HepG2 (cell line): ENCODE results near the gene ZCCHC3. TPM values are rescaled to one million over a fixed set of nuclear protein-coding genes. Genes with fewer than 3 reads are reported as not detected.

Experiments
- AFF4 ChIP-seq: sonication (generic); formaldehyde crosslinking; IDR thresholded peaks from 2 replicates; pipeline ENCODE4 v1.4.0; 2020; ENCODE audit warnings: missing genetic modification reagents
- ARHGAP35 ChIP-seq: sonication (generic); formaldehyde crosslinking; IDR thresholded peaks from 2 replicates; pipeline ENCODE4 v1.9.0; 2022; ENCODE audit warnings: mild to moderate bottlenecking, inconsistent platforms, moderate library complexity, missing genetic modification reagents, borderline replicate concordance
- CHD4 ChIP-seq: fragments of 200-600 bp; sonication (generic); IDR thresholded peaks from 2 replicates; pipeline ENCODE4 v1.7.0; 2017; ENCODE audit warnings: mild to moderate bottlenecking, low read length, borderline replicate concordance
- POLR2A ChIP-seq, 2 experiments: IDR thresholded peaks; 2 replicates each; pipeline ENCODE4 v1.6.1; 2011; ENCODE audit warnings: low read depth in 2 of 2, low read length in 2 of 2, mild to moderate bottlenecking in 1 of 2, moderate library complexity in 1 of 2; ENCODE audit not compliant: insufficient read depth in 1 of 2
- RFX1 ChIP-seq: fragments of 450-650 bp; IDR thresholded peaks from 2 replicates; pipeline ENCODE4 v1.6.1; 2017
- SUZ12 ChIP-seq: fragments of 150-350 bp; IDR thresholded peaks from 2 replicates; pipeline ENCODE4 v1.6.1; 2014; ENCODE audit warnings: low read depth, low read length
- TAF1 ChIP-seq: sonication (generic); formaldehyde crosslinking; IDR thresholded peaks from 2 replicates; pipeline ENCODE4 v1.4.0; 2020; ENCODE audit warnings: missing genetic modification reagents
- TBL1XR1 ChIP-seq: fragments of 150-350 bp; IDR thresholded peaks from 2 replicates; pipeline ENCODE4 v1.6.1; 2014; ENCODE audit warnings: borderline replicate concordance, low read length; ENCODE audit not compliant: partially characterized antibody
- TEAD2 ChIP-seq: sonication (generic); formaldehyde crosslinking; IDR thresholded peaks from 2 replicates; pipeline ENCODE4 v1.9.0; 2021; ENCODE audit warnings: missing genetic modification reagents
- TOPORS ChIP-seq: sonication (generic); formaldehyde crosslinking; IDR thresholded peaks from 2 replicates; pipeline ENCODE4 v1.8.0; 2023; ENCODE audit warnings: mild to moderate bottlenecking, missing genetic modification reagents
- ZBTB20 ChIP-seq: sonication (generic); formaldehyde crosslinking; IDR thresholded peaks from 2 replicates; pipeline ENCODE4 v1.8.1; 2023; ENCODE audit warnings: missing genetic modification reagents, low read depth, mild to moderate bottlenecking, borderline replicate concordance
- ZFP36L2 ChIP-seq: sonication (generic); formaldehyde crosslinking; IDR thresholded peaks from 2 replicates; pipeline ENCODE4 v1.4.0; 2020; ENCODE audit warnings: missing genetic modification reagents
- ZFP82 ChIP-seq: sonication (generic); formaldehyde crosslinking; IDR thresholded peaks from 2 replicates; pipeline ENCODE4 v1.5.1; 2020; ENCODE audit warnings: mild to moderate bottlenecking, missing genetic modification reagents, borderline replicate concordance
- ZNF20 ChIP-seq: sonication (generic); formaldehyde crosslinking; IDR thresholded peaks from 2 replicates; pipeline ENCODE4 v1.4.0; 2020; ENCODE audit warnings: mild to moderate bottlenecking, moderate library complexity, missing genetic modification reagents
- ZNF383 ChIP-seq: sonication (generic); formaldehyde crosslinking; IDR thresholded peaks from 2 replicates; pipeline ENCODE4 v1.4.0; 2020; ENCODE audit warnings: missing genetic modification reagents, mild to moderate bottlenecking, borderline replicate concordance
- ZNF576 ChIP-seq: sonication (generic); formaldehyde crosslinking; IDR thresholded peaks from 2 replicates; pipeline ENCODE4 v1.4.0; 2020; ENCODE audit warnings: mild to moderate bottlenecking, missing genetic modification reagents
- ZNF660 ChIP-seq: sonication (generic); formaldehyde crosslinking; IDR thresholded peaks from 2 replicates; pipeline ENCODE4 v1.5.1; 2020; ENCODE audit warnings: mild to moderate bottlenecking, low read depth, missing genetic modification reagents, borderline replicate concordance
- ZNF720 ChIP-seq: sonication (generic); formaldehyde crosslinking; IDR thresholded peaks from 2 replicates; pipeline ENCODE4 v1.4.0; 2020; ENCODE audit warnings: missing genetic modification reagents
- ZNF772 ChIP-seq: sonication (generic); formaldehyde crosslinking; IDR thresholded peaks from 2 replicates; pipeline ENCODE4 v1.5.0; 2020; ENCODE audit warnings: mild to moderate bottlenecking, missing genetic modification reagents
- ZNF800 ChIP-seq: sonication (generic); formaldehyde crosslinking; IDR thresholded peaks from 2 replicates; pipeline ENCODE4 v1.4.0; 2020; ENCODE audit warnings: missing genetic modification reagents
- polyA plus RNA-seq, 8 experiments: library from polyadenylated mRNA; depleted of rRNA in 3 of 8; stranded (reverse) in 7 of 8; unstranded in 1 of 8; fragments of >200 nt; fragmentation: Illumina TruSeq in 4 of 8; extraction: Trizol in 4 of 8; gene quantifications; 2 replicates each; pipeline versions ENCODE4 v1.2.1 to v1.2.3, GENCODE V29; 2011 to 2016; ENCODE audit warnings: low read depth in 4 of 8, missing spikeins in 1 of 8, mixed read lengths in 1 of 8; ENCODE audit not compliant: insufficient read depth in 1 of 8
- total RNA-seq, 5 experiments: library from RNA; depleted of rRNA; stranded (reverse); fragments of >200 nt; fragmentation: Illumina TruSeq; extraction: Trizol; gene quantifications; 2 replicates each; pipeline ENCODE4 v1.2.3, GENCODE V29; 2016; ENCODE audit warnings: low read depth in 1 of 5
- TF ChIP-seq, protein P1 (sequence below): sonication (generic); formaldehyde crosslinking; IDR thresholded peaks from 2 replicates; pipeline ENCODE4 v1.5.0; 2020; ENCODE audit warnings: missing genetic modification reagents
- TF ChIP-seq, protein P2 (sequence below): sonication (generic); formaldehyde crosslinking; IDR thresholded peaks from 2 replicates; pipeline ENCODE4 v1.4.0; 2020; ENCODE audit warnings: missing genetic modification reagents

The ZCCHC3 gene
- total and polyA plus RNA-seq, 2 of the 13 experiments (the other 11 are each of a cell fraction or from before 2014, with no cell fraction given) = 46.6 to 63.0 TPM

DNA sequence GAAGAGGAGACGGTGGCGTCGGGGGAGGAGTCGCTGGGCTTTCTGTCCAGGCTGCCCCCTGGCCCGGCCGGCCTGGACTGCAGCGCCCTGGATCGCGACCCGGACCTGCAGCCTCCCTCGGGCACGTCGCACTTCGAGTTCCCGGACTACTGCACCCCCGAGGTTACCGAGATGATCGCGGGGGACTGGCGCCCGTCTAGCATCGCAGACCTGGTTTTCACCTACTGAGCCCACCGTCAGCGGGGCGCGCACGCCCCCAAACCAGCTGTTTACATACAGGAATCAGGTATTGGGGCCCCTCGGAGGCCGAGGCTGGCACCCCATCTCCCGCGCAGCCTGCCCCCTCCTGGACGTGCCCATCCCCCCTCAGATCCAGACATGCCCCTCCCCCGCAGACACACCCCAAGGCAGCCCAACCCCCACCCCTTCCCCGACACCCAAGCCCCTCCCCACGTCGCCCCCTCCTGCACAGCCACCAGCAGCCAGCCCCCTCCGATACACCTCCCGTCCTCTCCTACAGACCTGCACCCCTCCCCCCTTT lies 29.3 kb downstream of the ZCCHC3 start (continued):
- no peak; the same call in 1 of the 2 replicates for TF ChIP-seq AFF4 (CRISPR knock-in tag)
- no peak for TF ChIP-seq ZNF720 (CRISPR knock-in tag)
- peak; percentile 63; the same call in 1 of the 2 replicates for TF ChIP-seq ZNF576 (CRISPR knock-in tag)
- TF ChIP-seq CHD4 = no peak
- no peak for TF ChIP-seq TEAD2 (CRISPR knock-in tag)
- no peak for TF ChIP-seq ZNF800
- no peak; the same call in 1 of the 2 replicates for TF ChIP-seq ZNF383 (CRISPR knock-in tag)
- TF ChIP-seq ARHGAP35 = peak; percentile 35; the same call in 1 of the 2 replicates
- peak; percentile 58; the same call in 1 of the 2 replicates for TF ChIP-seq TAF1 (CRISPR knock-in tag)
- TF ChIP-seq ZFP82 (CRISPR knock-in tag) = no peak; the same call in 1 of the 2 replicates
- TF ChIP-seq ZFP36L2 (CRISPR knock-in tag) = peak; percentile 33; the same call in 1 of the 2 replicates
- TF ChIP-seq ZNF20 (CRISPR knock-in tag) = no peak
- TF ChIP-seq ZNF772 (CRISPR knock-in tag) = no peak; the same call in 1 of the 2 replicates
- TF ChIP-seq, protein P1, sequence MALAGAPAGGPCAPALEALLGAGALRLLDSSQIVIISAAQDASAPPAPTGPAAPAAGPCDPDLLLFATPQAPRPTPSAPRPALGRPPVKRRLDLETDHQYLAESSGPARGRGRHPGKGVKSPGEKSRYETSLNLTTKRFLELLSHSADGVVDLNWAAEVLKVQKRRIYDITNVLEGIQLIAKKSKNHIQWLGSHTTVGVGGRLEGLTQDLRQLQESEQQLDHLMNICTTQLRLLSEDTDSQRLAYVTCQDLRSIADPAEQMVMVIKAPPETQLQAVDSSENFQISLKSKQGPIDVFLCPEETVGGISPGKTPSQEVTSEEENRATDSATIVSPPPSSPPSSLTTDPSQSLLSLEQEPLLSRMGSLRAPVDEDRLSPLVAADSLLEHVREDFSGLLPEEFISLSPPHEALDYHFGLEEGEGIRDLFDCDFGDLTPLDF (CRISPR knock-in tag) = no peak
- TF ChIP-seq POLR2A (IDR thresholded peaks at IDR 0.05; ENCODE audit: insufficient read depth in 1 of 2, low read depth in 2 of 2, low read length in 2 of 2) = peak in 1 of 2 experiments; percentile 60; a peak in 1 of 4 replicates
- no peak for TF ChIP-seq TBL1XR1
- no peak for TF ChIP-seq TOPORS (CRISPR knock-in tag)
- no peak for TF ChIP-seq RFX1
- TF ChIP-seq ZNF660 (CRISPR knock-in tag) = 0 out of 2 replicates have a peak, but pooled peaks have one; percentile 59
- TF ChIP-seq ZBTB20 (CRISPR knock-in tag) = peak; percentile 79; the same call in 1 of the 2 replicates
- TF ChIP-seq SUZ12 = no peak
- TF ChIP-seq, protein P2, sequence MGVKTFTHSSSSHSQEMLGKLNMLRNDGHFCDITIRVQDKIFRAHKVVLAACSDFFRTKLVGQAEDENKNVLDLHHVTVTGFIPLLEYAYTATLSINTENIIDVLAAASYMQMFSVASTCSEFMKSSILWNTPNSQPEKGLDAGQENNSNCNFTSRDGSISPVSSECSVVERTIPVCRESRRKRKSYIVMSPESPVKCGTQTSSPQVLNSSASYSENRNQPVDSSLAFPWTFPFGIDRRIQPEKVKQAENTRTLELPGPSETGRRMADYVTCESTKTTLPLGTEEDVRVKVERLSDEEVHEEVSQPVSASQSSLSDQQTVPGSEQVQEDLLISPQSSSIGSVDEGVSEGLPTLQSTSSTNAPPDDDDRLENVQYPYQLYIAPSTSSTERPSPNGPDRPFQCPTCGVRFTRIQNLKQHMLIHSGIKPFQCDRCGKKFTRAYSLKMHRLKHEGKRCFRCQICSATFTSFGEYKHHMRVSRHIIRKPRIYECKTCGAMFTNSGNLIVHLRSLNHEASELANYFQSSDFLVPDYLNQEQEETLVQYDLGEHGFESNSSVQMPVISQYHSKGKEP = no peak
